Neural cell (in vitro differentiated cells): ENCODE data around the gene PSMD13.

Experiments used
- EP300 ChIP-seq: fragments of 450-650 bp; conservative IDR thresholded peaks from 2 replicates; pipeline ENCODE4 v1.6.1; 2014; ENCODE audit warnings: antibody characterized with exemption, mild to moderate bottlenecking, moderate library complexity; ENCODE audit not compliant: poor library complexity, severe bottlenecking
- TF ChIP-seq, protein P1 (sequence below): fragments of 450-650 bp; IDR thresholded peaks from 2 replicates; pipeline ENCODE4 v1.5.1; 2014; ENCODE audit warnings: antibody characterized with exemption, mild to moderate bottlenecking, moderate library complexity; ENCODE audit not compliant: poor library complexity, severe bottlenecking

DNA sequence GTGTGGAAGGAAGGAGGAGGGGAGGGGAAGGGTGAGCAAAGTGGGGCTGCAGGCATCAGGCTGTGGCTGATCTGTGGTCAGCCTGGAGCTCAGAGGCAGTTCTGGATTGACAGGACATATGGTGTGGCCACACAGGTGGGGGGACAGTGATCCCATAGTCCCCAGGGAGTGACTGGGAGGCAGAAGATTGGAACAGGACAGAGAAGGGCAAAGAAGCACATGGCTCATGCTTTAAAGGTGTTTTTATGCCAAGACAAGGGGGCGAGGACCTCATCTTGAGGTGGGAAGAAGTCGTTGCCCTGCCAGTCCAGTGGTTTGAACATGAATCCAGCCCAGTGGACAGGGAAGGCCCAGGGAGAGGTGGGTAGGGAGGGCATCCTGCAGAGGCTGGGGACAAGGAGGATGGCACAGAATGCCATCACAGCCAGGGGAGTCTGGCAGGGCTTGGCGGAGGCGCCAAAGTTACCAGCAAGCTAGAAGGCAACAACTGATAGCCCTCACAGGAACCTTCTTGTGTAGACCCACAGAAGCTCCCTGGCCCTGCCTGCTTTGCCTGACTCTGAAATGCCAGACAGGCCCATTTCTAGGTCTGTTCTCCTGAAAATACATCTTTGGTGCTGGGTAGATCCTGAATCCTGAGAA lies 32.7 kb upstream of the PSMD13 start:
- no peak for TF ChIP-seq EP300
- TF ChIP-seq, protein P1, sequence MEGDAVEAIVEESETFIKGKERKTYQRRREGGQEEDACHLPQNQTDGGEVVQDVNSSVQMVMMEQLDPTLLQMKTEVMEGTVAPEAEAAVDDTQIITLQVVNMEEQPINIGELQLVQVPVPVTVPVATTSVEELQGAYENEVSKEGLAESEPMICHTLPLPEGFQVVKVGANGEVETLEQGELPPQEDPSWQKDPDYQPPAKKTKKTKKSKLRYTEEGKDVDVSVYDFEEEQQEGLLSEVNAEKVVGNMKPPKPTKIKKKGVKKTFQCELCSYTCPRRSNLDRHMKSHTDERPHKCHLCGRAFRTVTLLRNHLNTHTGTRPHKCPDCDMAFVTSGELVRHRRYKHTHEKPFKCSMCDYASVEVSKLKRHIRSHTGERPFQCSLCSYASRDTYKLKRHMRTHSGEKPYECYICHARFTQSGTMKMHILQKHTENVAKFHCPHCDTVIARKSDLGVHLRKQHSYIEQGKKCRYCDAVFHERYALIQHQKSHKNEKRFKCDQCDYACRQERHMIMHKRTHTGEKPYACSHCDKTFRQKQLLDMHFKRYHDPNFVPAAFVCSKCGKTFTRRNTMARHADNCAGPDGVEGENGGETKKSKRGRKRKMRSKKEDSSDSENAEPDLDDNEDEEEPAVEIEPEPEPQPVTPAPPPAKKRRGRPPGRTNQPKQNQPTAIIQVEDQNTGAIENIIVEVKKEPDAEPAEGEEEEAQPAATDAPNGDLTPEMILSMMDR, result no peak
